H9 (cell line): ENCODE data around the gene ZNF318. TPM values are rescaled to one million over a fixed set of nuclear protein-coding genes. Genes with fewer than 3 reads are reported as not detected.

Experiments
- DNase-seq: peaks from one replicate; pipeline ENCODE4 v3.0.0-alpha.2; 2017
- H2AFZ ChIP-seq: one replicate; pipeline ENCODE4 v1.6.1; 2013; ENCODE audit warnings: mild to moderate bottlenecking, low read length, control low read depth, moderate library complexity
- H2AK5ac ChIP-seq: 2 replicates; pipeline ENCODE4 v1.6.1; 2013; ENCODE audit warnings: low read length, control low read depth, mixed read lengths; ENCODE audit not compliant: insufficient read length
- H2BK120ac ChIP-seq: one replicate; pipeline ENCODE4 v1.6.1; 2013; ENCODE audit warnings: low read depth, mild to moderate bottlenecking, low read length, control low read depth, inconsistent platforms; ENCODE audit not compliant: poor library complexity, severe bottlenecking
- H2BK12ac ChIP-seq: 2 replicates; pipeline ENCODE4 v1.6.1; 2013; ENCODE audit warnings: low read length, control low read depth, mixed read lengths, low read depth; ENCODE audit not compliant: insufficient read length
- H2BK15ac ChIP-seq: 2 replicates; pipeline ENCODE4 v1.6.1; 2013; ENCODE audit warnings: low read depth, low read length, control low read depth
- H2BK20ac ChIP-seq: one replicate; pipeline ENCODE4 v1.6.1; 2013; ENCODE audit warnings: low read depth, mild to moderate bottlenecking, low read length, control low read depth, inconsistent platforms; ENCODE audit not compliant: poor library complexity, severe bottlenecking
- H2BK5ac ChIP-seq: 2 replicates; pipeline ENCODE4 v1.6.1; 2013; ENCODE audit warnings: low read length, control low read depth, mixed read lengths; ENCODE audit not compliant: insufficient read length
- H3K14ac ChIP-seq: 2 replicates; pipeline ENCODE4 v1.6.1; 2013; ENCODE audit warnings: low read length, control low read depth; ENCODE audit not compliant: insufficient read depth
- H3K18ac ChIP-seq: 2 replicates; pipeline ENCODE4 v1.6.1; 2013; ENCODE audit warnings: low read depth, mild to moderate bottlenecking, mixed read lengths, low read length, control low read depth; ENCODE audit not compliant: insufficient read length
- H3K23ac ChIP-seq: 2 replicates; pipeline ENCODE4 v1.6.1; 2013; ENCODE audit warnings: low read length, control low read depth, mixed read lengths, low read depth; ENCODE audit not compliant: insufficient read length
- H3K23me2 ChIP-seq: 2 replicates; pipeline ENCODE4 v1.6.1; 2013; ENCODE audit warnings: low read depth, mild to moderate bottlenecking, mixed read lengths, low read length, control low read depth; ENCODE audit not compliant: insufficient read length, poor library complexity, severe bottlenecking
- H3K27ac ChIP-seq: 2 replicates; pipeline ENCODE4 v1.5.1; 2013; ENCODE audit warnings: low read length, control low read depth, mixed read lengths, low read depth; ENCODE audit not compliant: insufficient read length
- H3K27me3 ChIP-seq: 2 replicates; pipeline ENCODE4 v1.6.1; 2013; ENCODE audit warnings: low read length, control low read depth, inconsistent platforms; ENCODE audit not compliant: insufficient read depth
- H3K4ac ChIP-seq: 2 replicates; pipeline ENCODE4 v1.6.1; 2013; ENCODE audit warnings: low read depth, mild to moderate bottlenecking, control low read depth, inconsistent platforms, low read length, moderate library complexity
- H3K4me1 ChIP-seq: 2 replicates; pipeline ENCODE4 v1.6.1; 2013; ENCODE audit warnings: low read length, control low read depth, inconsistent platforms; ENCODE audit not compliant: insufficient read depth
- H3K4me2 ChIP-seq: 2 replicates; pipeline ENCODE4 v1.6.1; 2013; ENCODE audit warnings: low read length, control low read depth, mixed read lengths; ENCODE audit not compliant: insufficient read length, insufficient read depth
- H3K56ac ChIP-seq: 2 replicates; pipeline ENCODE4 v1.6.1; 2013; ENCODE audit warnings: low read depth, mild to moderate bottlenecking, mixed read lengths, low read length, control low read depth; ENCODE audit not compliant: insufficient read length
- H3K79me1 ChIP-seq: 2 replicates; pipeline ENCODE4 v1.6.1; 2013; ENCODE audit warnings: low read depth, mild to moderate bottlenecking, moderate library complexity, low read length, control low read depth, inconsistent platforms; ENCODE audit not compliant: insufficient read depth, poor library complexity, severe bottlenecking
- H3K79me2 ChIP-seq: 2 replicates; pipeline ENCODE4 v1.6.1; 2013; ENCODE audit warnings: low read length, control low read depth, inconsistent platforms; ENCODE audit not compliant: insufficient read depth
- H3K9ac ChIP-seq: 2 replicates; pipeline ENCODE4 v1.6.1; 2013; ENCODE audit warnings: low read length, control low read depth, mixed read lengths; ENCODE audit not compliant: insufficient read length; ENCODE audit errors: extremely low read depth
- H3K9me3 ChIP-seq: one replicate; pipeline ENCODE4 v1.6.1; 2013; ENCODE audit warnings: low read depth, low read length, inconsistent platforms; ENCODE audit not compliant: control insufficient read depth
- H3T11ph ChIP-seq: one replicate; pipeline ENCODE4 v1.6.1; 2013; ENCODE audit warnings: mild to moderate bottlenecking, low read length, control low read depth, inconsistent platforms
- H4K20me1 ChIP-seq: one replicate; pipeline ENCODE4 v1.6.1; 2013; ENCODE audit not compliant: control insufficient read depth, insufficient read length, insufficient read depth
- H4K5ac ChIP-seq: 2 replicates; pipeline ENCODE4 v1.6.1; 2013; ENCODE audit warnings: low read depth, mild to moderate bottlenecking, mixed read lengths, low read length, control low read depth; ENCODE audit not compliant: insufficient read length
- H4K8ac ChIP-seq: replicated peaks from 2 replicates; pipeline ENCODE4 v1.6.1; 2013; ENCODE audit warnings: low read length, control low read depth, mixed read lengths, low read depth; ENCODE audit not compliant: insufficient read length
- H4K91ac ChIP-seq: 2 replicates; pipeline ENCODE4 v1.6.1; 2013; ENCODE audit warnings: low read depth, mild to moderate bottlenecking, moderate library complexity, mixed read lengths, low read length, control low read depth; ENCODE audit not compliant: insufficient read length
- H3K27ac Mint-ChIP-seq, 3 experiments: 2 replicates in 2 of 3; 3 replicates in 1 of 3; pipeline ENCODE4 v1.8.0; 2020 to 2021; ENCODE audit warnings: mixed read lengths in 3 of 3, mild to moderate bottlenecking in 1 of 3, moderate library complexity in 1 of 3
- H3K27me3 Mint-ChIP-seq: 2 replicates; pipeline ENCODE4 v1.8.0; 2021; ENCODE audit warnings: low read depth, mild to moderate bottlenecking, moderate library complexity, mixed read lengths
- H3K36me3 Mint-ChIP-seq, 3 experiments: 2 replicates in 2 of 3; 3 replicates in 1 of 3; pipeline ENCODE4 v1.8.0; 2020 to 2021; ENCODE audit warnings: low read depth in 3 of 3, mixed read lengths in 3 of 3; ENCODE audit not compliant: insufficient read depth in 1 of 3
- H3K4me1 Mint-ChIP-seq, 2 experiments: 2 replicates each; pipeline ENCODE4 v1.8.0; 2020; ENCODE audit warnings: mixed read lengths in 2 of 2
- H3K4me3 Mint-ChIP-seq, 2 experiments: 2 replicates in 1 of 2; 3 replicates in 1 of 2; pipeline ENCODE4 v1.8.0; 2020 to 2021; ENCODE audit warnings: mild to moderate bottlenecking in 2 of 2, mixed read lengths in 2 of 2, moderate library complexity in 1 of 2
- H3K9me3 Mint-ChIP-seq, 2 experiments: 2 replicates in 1 of 2; 3 replicates in 1 of 2; pipeline ENCODE4 v1.8.0; 2020; ENCODE audit warnings: mild to moderate bottlenecking in 2 of 2, mixed read lengths in 2 of 2, moderate library complexity in 1 of 2
- CTCF ChIP-seq: fragments of 200-600 bp; sonication (generic); conservative IDR thresholded peaks from 3 replicates; pipeline ENCODE4 v1.8.0; 2021; ENCODE audit warnings: antibody characterized with exemption, mild to moderate bottlenecking
- WGBS: extraction: QIAGEN DNeasy Blood & Tissue Kit; methylation state at CpG from one replicate; pipeline ENCODE4 v1.1.7; 2013; ENCODE audit warnings: missing lambda C conversion rate, low lambda C conversion rate, mixed read lengths; ENCODE audit not compliant: insufficient read length; ENCODE audit errors: extremely low coverage; 5-methylcytosine and 5-hydroxymethylcytosine counted together
- total RNA-seq: library from RNA; stranded (reverse); gene quantifications from 2 replicates; pipeline ENCODE4 v1.2.1, GENCODE V29; 2021

Gene ZNF318
- total RNA-seq, 1 experiment from 2014 or later, result 16.3 TPM

DNA sequence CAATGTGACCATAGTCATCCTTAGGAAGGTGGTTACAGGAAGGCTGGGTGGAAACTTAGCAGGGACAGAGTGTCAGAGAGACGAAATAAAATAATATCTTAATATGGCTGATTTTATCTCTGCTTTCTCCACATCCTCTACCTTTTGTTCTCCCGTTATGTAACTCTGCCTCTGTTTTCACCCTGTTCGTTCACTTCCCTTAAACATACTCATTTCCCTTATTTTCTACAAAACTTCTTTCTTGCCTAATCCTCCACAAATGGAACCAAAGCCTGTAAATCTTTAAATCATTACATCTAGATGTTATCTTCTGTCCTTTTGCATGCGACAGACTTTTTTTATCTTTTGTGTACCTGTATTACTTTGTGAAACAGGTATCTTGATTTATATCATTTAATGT lies 37.6 kb downstream of the ZNF318 start:
- Histone ChIP-seq H4K20me1 (no peaks in the 10 kb centered on the region), H3K27ac (no peak overlapping the region), H2BK20ac (no peak overlapping the region), H3K27me3 (no peaks in the 10 kb centered on the region), H3K4me2 (no peak overlapping the region), H3K4ac (no peak overlapping the region), H3K23ac (no peak overlapping the region), H2BK12ac (no peak overlapping the region), H3K79me1 (no peaks in the 10 kb centered on the region), H3K18ac (no peak overlapping the region), H4K5ac (no peak overlapping the region), H3K23me2 (no peaks in the 10 kb centered on the region), H3T11ph (no peak overlapping the region), H3K14ac (no peak overlapping the region), H3K4me1 (no peaks in the 10 kb centered on the region), H2AK5ac (no peak overlapping the region), H2BK5ac (no peak overlapping the region), H3K9ac (no peak overlapping the region), H3K79me2 (no peaks in the 10 kb centered on the region), H2BK120ac (no peak overlapping the region), H2AFZ (no peak overlapping the region), H3K9me3 (no peaks in the 10 kb centered on the region), H4K91ac (no peak overlapping the region), H3K56ac (no peak overlapping the region), H4K8ac (no peak overlapping the region), H2BK15ac (no peak overlapping the region)
- no peaks in the 10 kb centered on the region; the same call in none of the 2 replicates for H3K27me3 Mint-ChIP-seq
- no peak for TF ChIP-seq CTCF
- no peak for DNase-seq
- peaks cover 0 to 7% of the 10 kb centered on the region in 2 experiments; a peak in 2 of 4 replicates for H3K4me1 Mint-ChIP-seq
- no peak overlapping the region for H3K4me3 Mint-ChIP-seq
- no peak overlapping the region for H3K27ac Mint-ChIP-seq
- WGBS, result 100% methylated on average over 1 of the region's 4 CpGs
- no peaks in the 10 kb centered on the region for H3K36me3 Mint-ChIP-seq
- no peaks in the 10 kb centered on the region for H3K9me3 Mint-ChIP-seq
